CD14-positive monocyte (primary cell): ENCODE data around the gene GNG13. TPM values are rescaled to one million over a fixed set of nuclear protein-coding genes. Genes with fewer than 3 reads are reported as not detected.
"Not testable (repeated sequence)": the region's sequence is repeated elsewhere in the genome, so short reads cannot be mapped to it uniquely, and the experiment has no call there.

ENCODE experiments used
- DNase-seq, 3 donors: peaks; one replicate each; pipeline ENCODE4 v3.0.0-alpha.2; 2011 to 2022
- H2AFZ ChIP-seq: 2 replicates; pipeline ENCODE4 v1.6.0; 2012; ENCODE audit warnings: mild to moderate bottlenecking, low read depth, low read length, inconsistent platforms; ENCODE audit not compliant: insufficient read depth, poor library complexity, severe bottlenecking
- H3K27ac ChIP-seq, 2 donors: 1 replicate in 1 of 2; 2 replicates in 1 of 2; pipeline ENCODE4 v1.5.1; 2012 to 2013; ENCODE audit warnings: low read length in 2 of 2, control low read depth in 1 of 2, inconsistent platforms in 1 of 2, low read depth in 1 of 2, mild to moderate bottlenecking in 1 of 2
- H3K27me3 ChIP-seq, 2 donors: one replicate each; pipeline versions ENCODE4 v1.6.0 to v1.6.1; 2011 to 2013; ENCODE audit warnings: low read length in 2 of 2; ENCODE audit not compliant: control insufficient read depth in 2 of 2, insufficient read depth in 2 of 2
- H3K36me3 ChIP-seq, 2 donors: replicated peaks in 1 of 2; 1 replicate in 1 of 2; 2 replicates in 1 of 2; pipeline versions ENCODE4 v1.5.1 to v1.6.1; 2012 to 2013; ENCODE audit warnings: low read length in 2 of 2, control low read depth in 1 of 2, inconsistent platforms in 1 of 2, mild to moderate bottlenecking in 1 of 2; ENCODE audit not compliant: insufficient read depth in 2 of 2, control insufficient read depth in 1 of 2
- H3K4me1 ChIP-seq, 2 donors: 1 replicate in 1 of 2; 2 replicates in 1 of 2; pipeline versions ENCODE4 v1.5.1 to v1.6.1; 2012 to 2013; ENCODE audit warnings: low read length in 2 of 2, control low read depth in 1 of 2, inconsistent platforms in 1 of 2, mild to moderate bottlenecking in 1 of 2, moderate library complexity in 1 of 2; ENCODE audit not compliant: insufficient read depth in 2 of 2, control insufficient read depth in 1 of 2
- H3K4me2 ChIP-seq: replicated peaks from 2 replicates; pipeline ENCODE3; 2012; ENCODE audit warnings: low read length, moderate library complexity, mild to moderate bottlenecking; ENCODE audit not compliant: poor library complexity, severe bottlenecking; ENCODE audit errors: extremely low read depth
- H3K4me3 ChIP-seq, 3 experiments: fragments of 200-600 bp in 1 of 3; sonication (generic) in 1 of 3; replicated peaks in 1 of 3; 1 replicate in 2 of 3; 2 replicates in 1 of 3; pipeline ENCODE4 v1.5.1; 2011 to 2013; ENCODE audit warnings: low read length in 3 of 3, mild to moderate bottlenecking in 3 of 3, control low read depth in 2 of 3, low read depth in 2 of 3, inconsistent platforms in 1 of 3, moderate library complexity in 1 of 3
- H3K79me2 ChIP-seq: 2 replicates; pipeline ENCODE4 v1.6.0; 2012; ENCODE audit warnings: mild to moderate bottlenecking, control low read depth, inconsistent platforms, low read length, moderate library complexity; ENCODE audit not compliant: insufficient read depth
- H3K9ac ChIP-seq: 2 replicates; pipeline ENCODE4 v1.6.0; 2017; ENCODE audit warnings: low read length, mild to moderate bottlenecking; ENCODE audit not compliant: insufficient read depth, poor library complexity, severe bottlenecking
- H3K9me3 ChIP-seq, 2 donors: replicated peaks in 1 of 2; 1 replicate in 1 of 2; 2 replicates in 1 of 2; pipeline versions ENCODE4 v1.5.1 to v1.6.1; 2012 to 2013; ENCODE audit warnings: low read length in 2 of 2, control low read depth in 1 of 2; ENCODE audit not compliant: control insufficient read depth in 1 of 2, insufficient read depth in 1 of 2
- H4K20me1 ChIP-seq: 2 replicates; pipeline ENCODE4 v1.6.0; 2012; ENCODE audit warnings: mild to moderate bottlenecking, low read length, control low read depth, moderate library complexity; ENCODE audit not compliant: insufficient read depth
- H3K27ac Mint-ChIP-seq, 7 donors: one replicate each; pipeline ENCODE4 v1.8.0; 2020; ENCODE audit warnings: mild to moderate bottlenecking in 7 of 7, mixed read lengths in 7 of 7, moderate library complexity in 6 of 7, inconsistent platforms in 2 of 7
- H3K27me3 Mint-ChIP-seq, 3 donors: one replicate each; pipeline ENCODE4 v1.8.0; 2021 to 2022; ENCODE audit warnings: low read depth in 3 of 3, mild to moderate bottlenecking in 3 of 3, mixed read lengths in 3 of 3, moderate library complexity in 3 of 3, inconsistent platforms in 1 of 3
- H3K36me3 Mint-ChIP-seq, 2 donors: one replicate each; pipeline ENCODE4 v1.8.0; 2020; ENCODE audit warnings: mixed read lengths in 2 of 2, inconsistent platforms in 1 of 2, mild to moderate bottlenecking in 1 of 2
- H3K4me1 Mint-ChIP-seq: one replicate; pipeline ENCODE4 v1.8.0; 2020; ENCODE audit warnings: mild to moderate bottlenecking, mixed read lengths
- H3K4me3 Mint-ChIP-seq, 2 donors: one replicate each; pipeline ENCODE4 v1.8.0; 2020; ENCODE audit warnings: mild to moderate bottlenecking in 2 of 2, mixed read lengths in 2 of 2, moderate library complexity in 1 of 2
- H3K9me3 Mint-ChIP-seq, 7 donors: one replicate each; pipeline ENCODE4 v1.8.0; 2020 to 2022; ENCODE audit warnings: mixed read lengths in 7 of 7, mild to moderate bottlenecking in 6 of 7, moderate library complexity in 6 of 7, inconsistent platforms in 2 of 7
- WGBS: methylation state at CpG from one replicate; pipeline ENCODE4 v1.1.5; 2013; ENCODE audit warnings: missing lambda C conversion rate; ENCODE audit not compliant: insufficient coverage; 5-methylcytosine and 5-hydroxymethylcytosine counted together
- intact Hi-C, 2 donors: fragments of 100-400 bp; cut with micrococcal nuclease; formaldehyde crosslinking; loops; one replicate each; pipeline versions ENCODE4 v1.15.0 to v1.15.1; 2023
- polyA plus RNA-seq, 3 donors: library from polyadenylated mRNA; depleted of rRNA in 1 of 3; unstranded in 2 of 3; stranded (reverse) in 1 of 3; fragments of 300-500 nt in 2 of 3; fragments of >200 nt in 1 of 3; fragmentation: Illumina TruSeq in 2 of 3; gene quantifications; 1 replicate in 2 of 3; 2 replicates in 1 of 3; pipeline ENCODE4 v1.2.3, GENCODE V29; 2012 to 2021
- TF ChIP-seq, protein P1 (sequence below): fragments of 200-600 bp; IDR thresholded peaks from one replicate; pipeline ENCODE4 v1.8.0; 2022; ENCODE audit warnings: antibody characterized with exemption, mild to moderate bottlenecking

Gene GNG13
- polyA plus RNA-seq, 3 donors, result not detected

DNA sequence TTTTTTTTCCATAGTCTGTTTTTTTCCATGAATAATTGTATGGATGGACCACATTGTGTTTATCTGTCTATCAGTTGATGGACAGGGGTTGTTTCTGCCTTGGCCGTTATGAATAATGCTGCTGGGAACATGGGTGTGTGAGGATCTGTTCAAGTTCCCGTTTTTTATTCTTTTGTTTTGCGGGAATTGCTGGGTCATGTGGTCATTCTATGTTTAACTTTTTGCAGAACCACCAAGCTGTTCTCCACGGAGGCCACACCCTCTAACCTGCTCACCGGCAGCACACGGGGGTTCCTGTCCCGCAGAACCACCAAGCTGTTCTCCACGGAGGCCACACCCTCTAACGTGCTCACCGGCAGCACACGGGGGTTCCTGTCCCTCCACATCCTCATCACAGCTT is 45.9 kb downstream of the GNG13 start:
- Histone ChIP-seq H3K9ac (no peak overlapping the region), H2AFZ (peak overlapping the region; percentile 48), H3K4me2 (peak overlapping the region; percentile 70), H3K27me3 (no peaks in the 10 kb centered on the region), H4K20me1 (no peaks in the 10 kb centered on the region), H3K4me1 (peaks cover 33 to 41% of the 10 kb centered on the region in 2 donors), H3K4me3 (peak overlapping the region in 1 of 3 experiments; percentile 68), H3K9me3 (no peaks in the 10 kb centered on the region), H3K27ac (peak overlapping the region; percentile 11 to 49), H3K79me2 (no peaks in the 10 kb centered on the region), H3K36me3 (no peaks in the 10 kb centered on the region)
- intact Hi-C loops, result no loop called here
- Mint-ChIP-seq H3K27me3 (peaks cover 0 to 4% (median 1%) of the 10 kb centered on the region in 3 donors), H3K36me3 (peaks cover 0 to 2% of the 10 kb centered on the region in 2 donors), H3K27ac (peak overlapping the region; percentile 26 to 77 (median 63)), H3K4me1 (peaks cover 35% of the 10 kb centered on the region), H3K4me3 (peak overlapping the region; percentile 51 to 53), H3K9me3 (peaks cover 0 to 5% (median 3%) of the 10 kb centered on the region in 7 donors)
- 0% methylated on average over 1 of the region's 11 CpGs for WGBS
- TF ChIP-seq, protein P1, sequence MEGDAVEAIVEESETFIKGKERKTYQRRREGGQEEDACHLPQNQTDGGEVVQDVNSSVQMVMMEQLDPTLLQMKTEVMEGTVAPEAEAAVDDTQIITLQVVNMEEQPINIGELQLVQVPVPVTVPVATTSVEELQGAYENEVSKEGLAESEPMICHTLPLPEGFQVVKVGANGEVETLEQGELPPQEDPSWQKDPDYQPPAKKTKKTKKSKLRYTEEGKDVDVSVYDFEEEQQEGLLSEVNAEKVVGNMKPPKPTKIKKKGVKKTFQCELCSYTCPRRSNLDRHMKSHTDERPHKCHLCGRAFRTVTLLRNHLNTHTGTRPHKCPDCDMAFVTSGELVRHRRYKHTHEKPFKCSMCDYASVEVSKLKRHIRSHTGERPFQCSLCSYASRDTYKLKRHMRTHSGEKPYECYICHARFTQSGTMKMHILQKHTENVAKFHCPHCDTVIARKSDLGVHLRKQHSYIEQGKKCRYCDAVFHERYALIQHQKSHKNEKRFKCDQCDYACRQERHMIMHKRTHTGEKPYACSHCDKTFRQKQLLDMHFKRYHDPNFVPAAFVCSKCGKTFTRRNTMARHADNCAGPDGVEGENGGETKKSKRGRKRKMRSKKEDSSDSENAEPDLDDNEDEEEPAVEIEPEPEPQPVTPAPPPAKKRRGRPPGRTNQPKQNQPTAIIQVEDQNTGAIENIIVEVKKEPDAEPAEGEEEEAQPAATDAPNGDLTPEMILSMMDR, result no peak
- peak; percentile 56 to 71 (median 62) for DNase-seq

DNA sequence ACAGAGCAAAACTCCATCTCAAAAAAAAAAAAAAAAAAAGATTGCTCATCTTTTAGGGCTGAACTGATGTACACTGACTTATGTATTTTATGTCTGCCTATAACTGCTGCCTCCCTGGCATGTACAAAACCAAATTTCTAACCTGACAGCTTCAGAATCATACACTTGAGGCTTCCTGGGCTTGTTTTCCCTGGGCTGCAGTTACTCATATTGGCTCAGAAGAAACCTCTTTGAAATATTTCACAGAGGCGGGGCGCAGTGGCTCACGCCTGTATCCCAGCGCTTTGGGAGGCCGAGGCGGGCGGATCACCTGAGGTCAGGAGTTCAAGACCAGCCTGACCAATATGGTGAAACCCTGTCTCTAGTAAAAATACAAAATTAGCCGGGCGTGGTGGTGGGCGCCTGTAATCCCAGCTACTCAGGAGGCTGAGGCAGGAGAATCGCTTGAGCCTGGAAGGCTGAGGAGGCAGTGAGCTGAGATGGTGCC is 46.4 kb downstream of the GNG13 start:
- H3K79me2 ChIP-seq, H3K9me3 Mint-ChIP-seq, H3K27me3 ChIP-seq, DNase-seq, intact Hi-C loops, H3K36me3 ChIP-seq, H3K9ac ChIP-seq, H3K9me3 ChIP-seq, H2AFZ ChIP-seq, H3K27me3 Mint-ChIP-seq, H3K36me3 Mint-ChIP-seq, H4K20me1 ChIP-seq: not testable (repeated sequence)
- Histone ChIP-seq H3K4me3 (peak overlapping the region in 1 of 3 experiments; percentile 68), H3K27ac (peak overlapping the region; percentile 9 to 49), H3K4me2 (peak overlapping the region; percentile 70), H3K4me1 (peaks cover 33 to 41% of the 10 kb centered on the region in 2 donors)
- Mint-ChIP-seq H3K4me3 (peak overlapping the region in 1 of 2 donors; percentile 21), H3K27ac (peak overlapping the region in 6 of 7 donors; percentile 56 to 77 (median 64)), H3K4me1 (peaks cover 35% of the 10 kb centered on the region)
- WGBS, result 93% methylated on average over 6 of the region's 11 CpGs
